Right lobe of liver (tissue), 4 donors: Measurements from ENCODE around the gene HP1BP3.

ENCODE experiments used
- CTCF ChIP-seq, 4 donors: fragments of 200-600 bp in 3 of 4; fragments of 450-650 bp in 1 of 4; IDR thresholded peaks; one replicate each; pipeline versions ENCODE4 v1.5.1 to v1.8.0; 2016 to 2022; ENCODE audit warnings: antibody characterized with exemption in 4 of 4, mild to moderate bottlenecking in 2 of 4
- POLR2A ChIP-seq: fragments of 450-650 bp; IDR thresholded peaks from one replicate; pipeline ENCODE4 v1.6.1; 2017; ENCODE audit warnings: antibody characterized with exemption, mild to moderate bottlenecking
- donor health status: DM: no; HTN: no; CAD: no.
- donor health status: DM: no; HTN: no; CAD: no.
- donor health status: DM: no; HTN: yes; CAD: no.

GRCh38 chr1:20751462-20751990 lies 35.6 kb downstream of the HP1BP3 start:
- no peak for TF ChIP-seq CTCF (IDR thresholded peaks at IDR 0.05)
- no peak for TF ChIP-seq POLR2A
